Stimulated activated CD8-positive, alpha-beta memory T cell treated with anti-CD3 and anti-CD28 coated beads, Interleukin-7, amount 100 ng/mL, for 48 hours (primary cell): ENCODE measurements around the gene HIF3A.
A peak's percentile ranks its signal among the peaks of the same experiment; 100 is the strongest.
"Not testable (repeated sequence)": the region's sequence is repeated elsewhere in the genome, so short reads cannot be mapped to it uniquely, and the experiment has no call there.

ENCODE experiments used
- DNase-seq, 2 donors: peaks; one replicate each; pipeline ENCODE4 v3.0.0-alpha.2; 2020; ENCODE audit warnings: low read depth in 1 of 2; ENCODE audit errors: extremely low read depth in 1 of 2

HIF3A gene

GRCh38 chr19:46296722-46297461, at the start of gene HIF3A:
Gene HIF3A, plus strand, starts transcription at chr19:46297042. Its CDS starts 35 bp downstream, at chr19:46297077.
- DNase-seq, result no peak

GRCh38 chr19:46250076-46250735, 46.6 kb upstream of the HIF3A start:
- no peak for DNase-seq

GRCh38 chr19:46251416-46251815, 45.4 kb upstream of the HIF3A start:
- no peak for DNase-seq

GRCh38 chr19:46254776-46255175, 42.1 kb upstream of the HIF3A start:
- no peak for DNase-seq

GRCh38 chr19:46256855-46257254, 40.0 kb upstream of the HIF3A start:
- no peak for DNase-seq

- DNase-seq, result not testable (repeated sequence)
Observed at GRCh38 chr19:46261501-46261900, 35.3 kb upstream of the HIF3A start.

- peak; percentile 35 to 60 for DNase-seq
Observed at GRCh38 chr19:46262684-46263296, 34.1 kb upstream of the HIF3A start.

- DNase-seq, result not testable (repeated sequence)
Observed at GRCh38 chr19:46264801-46265200, 32.0 kb upstream of the HIF3A start.

- peak in 1 of 2 donors; percentile 45 for DNase-seq
Observed at GRCh38 chr19:46265217-46265828, 31.5 kb upstream of the HIF3A start.

GRCh38 chr19:46269101-46269500, 27.7 kb upstream of the HIF3A start:
- no peak for DNase-seq

- no peak for DNase-seq
Observed at GRCh38 chr19:46270521-46271256, 26.2 kb upstream of the HIF3A start.

- no peak for DNase-seq
Observed at GRCh38 chr19:46271481-46272197, 25.2 kb upstream of the HIF3A start.

- DNase-seq, result not testable (repeated sequence)
Observed at GRCh38 chr19:46273931-46274330, 22.9 kb upstream of the HIF3A start.

GRCh38 chr19:46279177-46279576, 17.7 kb upstream of the HIF3A start:
- DNase-seq, result no peak

GRCh38 chr19:46283771-46284170, 13.1 kb upstream of the HIF3A start:
- no peak for DNase-seq

GRCh38 chr19:46284635-46285034, 12.2 kb upstream of the HIF3A start:
- no peak for DNase-seq

GRCh38 chr19:46287585-46287984, 9.3 kb upstream of the HIF3A start:
- DNase-seq, result no peak

- no peak for DNase-seq
Observed at GRCh38 chr19:46288896-46289588, 7.8 kb upstream of the HIF3A start.

GRCh38 chr19:46289724-46290619, 6.9 kb upstream of the HIF3A start:
- no peak for DNase-seq
